Activated T-helper 17 cell treated with anti-CD3 and anti-CD28 coated beads, Interleukin-2, amount 50 U/mL, for 72 hours (primary cell): ENCODE measurements around the gene TMEM232. TPM values are rescaled to one million over a fixed set of nuclear protein-coding genes. Genes with fewer than 3 reads are reported as not detected.

Experiments used
- ATAC-seq: fragments of 150-1000 bp; cut with Tn5 transposase; replicated peaks from 2 replicates; pipeline ENCODE4 v1.10.0; 2021; ENCODE audit warnings: mild to moderate bottlenecking, moderate library complexity
- H3K27ac Mint-ChIP-seq: one replicate; pipeline ENCODE4 v1.8.0; 2022; ENCODE audit warnings: mixed read lengths
- H3K27me3 Mint-ChIP-seq: one replicate; pipeline ENCODE4 v1.8.0; 2022; ENCODE audit warnings: mixed read lengths
- H3K36me3 Mint-ChIP-seq: one replicate; pipeline ENCODE4 v1.8.0; 2022; ENCODE audit warnings: low read depth, mild to moderate bottlenecking, mixed read lengths
- H3K4me1 Mint-ChIP-seq: one replicate; pipeline ENCODE4 v1.8.0; 2022; ENCODE audit warnings: mixed read lengths
- H3K4me3 Mint-ChIP-seq: one replicate; pipeline ENCODE4 v1.8.0; 2022; ENCODE audit warnings: mild to moderate bottlenecking, mixed read lengths
- H3K9me3 Mint-ChIP-seq: one replicate; pipeline ENCODE4 v1.8.0; 2022; ENCODE audit warnings: mixed read lengths
- total RNA-seq, 2 donors: library from RNA; stranded (reverse); gene quantifications; one replicate each; pipeline ENCODE4 v1.2.3, GENCODE V29; 2022

TMEM232 gene
- total RNA-seq, 2 donors from 2014 or later, result 0.78 to 0.87 TPM

DNA sequence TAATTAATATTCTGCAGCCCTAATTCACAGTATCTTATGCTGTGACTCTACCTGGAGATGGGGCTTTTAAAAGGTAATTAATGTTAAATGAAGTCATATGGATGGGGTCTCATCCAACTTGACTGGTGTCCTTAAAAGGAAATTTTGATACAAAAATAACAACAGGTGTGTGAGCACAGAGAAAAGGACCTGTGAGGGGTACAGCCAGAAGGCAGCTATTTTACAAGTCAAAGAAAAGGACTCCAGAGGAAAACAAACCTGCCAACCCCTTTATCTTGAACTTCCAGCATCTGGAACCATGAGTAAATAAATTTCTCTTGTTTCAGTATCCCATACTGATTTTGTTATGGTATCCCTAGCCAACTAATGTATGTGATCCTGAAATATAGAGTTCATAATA, 250.3 kb downstream of the TMEM232 start:
- no peaks in the 10 kb centered on the region for H3K27me3 Mint-ChIP-seq
- H3K9me3 Mint-ChIP-seq, result peaks cover 12% of the 10 kb centered on the region
- no peaks in the 10 kb centered on the region for H3K36me3 Mint-ChIP-seq
- H3K4me1 Mint-ChIP-seq, result no peaks in the 10 kb centered on the region
- no peak overlapping the region for H3K4me3 Mint-ChIP-seq
- H3K27ac Mint-ChIP-seq, result no peak overlapping the region
- ATAC-seq, result no peak

DNA sequence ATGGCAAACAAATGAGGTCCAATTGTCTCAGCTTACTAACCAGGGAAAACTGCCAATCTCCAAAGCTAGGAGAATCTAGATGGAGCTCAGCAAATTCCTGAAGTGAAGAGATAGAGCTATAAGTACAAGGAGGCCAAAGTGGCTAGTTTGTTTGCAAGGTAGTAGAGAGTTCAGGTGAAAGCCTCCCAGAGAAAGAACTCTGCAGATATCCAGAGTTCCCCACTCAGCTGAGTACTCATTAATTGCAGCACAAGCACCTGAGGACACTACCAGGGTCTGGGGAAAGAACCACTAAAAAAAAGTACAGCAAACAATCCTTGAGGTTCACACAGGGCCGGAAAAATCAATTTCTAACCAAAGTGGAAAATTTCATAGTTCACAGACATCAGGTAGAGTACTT, 250.9 kb downstream of the TMEM232 start:
- H3K9me3 Mint-ChIP-seq, result peaks cover 18% of the 10 kb centered on the region
- no peaks in the 10 kb centered on the region for H3K36me3 Mint-ChIP-seq
- ATAC-seq, result no peak

DNA sequence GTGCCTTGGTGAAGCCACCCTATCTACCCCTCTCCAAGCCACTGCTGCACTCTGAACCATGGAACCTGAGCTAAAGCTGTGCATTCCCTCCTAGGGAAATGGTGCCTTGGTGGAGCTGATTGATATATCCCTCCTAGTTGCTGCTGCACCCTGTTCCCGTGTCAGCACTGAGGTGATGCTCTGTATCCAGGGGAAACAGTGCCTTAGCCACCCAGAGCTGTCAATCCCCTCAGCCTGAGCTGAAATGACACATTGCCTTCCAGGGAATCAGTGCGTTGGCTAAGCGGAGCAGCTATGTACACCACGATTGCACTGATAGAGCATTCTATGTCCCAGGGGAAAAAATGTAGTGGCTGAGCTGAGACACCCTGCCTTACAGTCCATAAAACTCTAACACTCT, 257.0 kb downstream of the TMEM232 start:
- H3K36me3 Mint-ChIP-seq, result no peaks in the 10 kb centered on the region
- no peak overlapping the region for H3K4me3 Mint-ChIP-seq
- ATAC-seq, result no peak
- H3K27ac Mint-ChIP-seq, result no peak overlapping the region
- H3K4me1 Mint-ChIP-seq, result no peaks in the 10 kb centered on the region
- peaks cover 18% of the 10 kb centered on the region for H3K9me3 Mint-ChIP-seq
- H3K27me3 Mint-ChIP-seq, result no peaks in the 10 kb centered on the region

More for the DNA sequence above, 250.9 kb downstream of the TMEM232 start:
- Mint-ChIP-seq H3K4me3 (no peak overlapping the region), H3K27ac (no peak overlapping the region), H3K4me1 (no peaks in the 10 kb centered on the region), H3K27me3 (no peaks in the 10 kb centered on the region)

DNA sequence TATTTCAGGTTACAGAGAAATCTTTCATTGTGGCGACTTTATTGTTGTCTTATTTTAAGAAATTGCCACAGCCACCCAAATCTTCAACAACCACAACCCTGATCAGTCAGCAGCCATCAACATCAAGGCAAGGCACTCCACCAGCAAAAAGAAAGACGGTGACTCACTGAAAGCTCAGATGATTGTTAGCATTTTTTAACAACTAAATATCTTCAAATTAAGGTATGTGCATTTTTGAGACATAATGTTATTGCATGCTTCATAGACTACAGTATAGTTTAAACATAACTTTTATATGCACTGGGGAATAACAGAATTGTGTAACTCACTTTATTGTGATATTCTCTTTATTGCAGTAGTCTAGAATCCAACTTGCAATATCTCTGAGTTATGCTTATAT, 263.4 kb downstream of the TMEM232 start:
- Mint-ChIP-seq H3K36me3 (no peaks in the 10 kb centered on the region), H3K4me3 (no peak overlapping the region), H3K27me3 (no peaks in the 10 kb centered on the region), H3K27ac (no peak overlapping the region), H3K9me3 (no peaks in the 10 kb centered on the region), H3K4me1 (no peaks in the 10 kb centered on the region)
- no peak for ATAC-seq

DNA sequence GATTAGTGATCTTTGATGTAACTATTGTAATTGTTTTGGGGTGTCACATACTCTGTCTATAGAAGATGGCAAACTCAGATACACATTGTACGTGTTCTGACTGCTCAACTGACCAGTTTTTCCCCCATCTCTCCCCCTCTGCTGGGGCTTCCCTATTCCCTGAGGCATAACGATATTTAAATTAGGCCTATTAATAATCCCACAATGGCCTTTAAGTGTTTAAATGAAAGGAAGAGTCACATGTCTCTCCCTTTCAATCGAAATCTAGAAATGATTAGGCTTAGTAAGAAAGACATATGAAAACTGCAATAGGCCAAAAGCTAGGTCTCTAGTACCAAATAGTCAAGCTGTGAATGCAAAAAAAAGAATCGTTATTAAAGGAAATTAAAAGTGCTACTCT, 265.6 kb downstream of the TMEM232 start:
- no peaks in the 10 kb centered on the region for H3K27me3 Mint-ChIP-seq
- H3K9me3 Mint-ChIP-seq, result no peaks in the 10 kb centered on the region
- no peak overlapping the region for H3K4me3 Mint-ChIP-seq
- no peak overlapping the region for H3K27ac Mint-ChIP-seq
- no peaks in the 10 kb centered on the region for H3K4me1 Mint-ChIP-seq
- no peak for ATAC-seq
- no peaks in the 10 kb centered on the region for H3K36me3 Mint-ChIP-seq

DNA sequence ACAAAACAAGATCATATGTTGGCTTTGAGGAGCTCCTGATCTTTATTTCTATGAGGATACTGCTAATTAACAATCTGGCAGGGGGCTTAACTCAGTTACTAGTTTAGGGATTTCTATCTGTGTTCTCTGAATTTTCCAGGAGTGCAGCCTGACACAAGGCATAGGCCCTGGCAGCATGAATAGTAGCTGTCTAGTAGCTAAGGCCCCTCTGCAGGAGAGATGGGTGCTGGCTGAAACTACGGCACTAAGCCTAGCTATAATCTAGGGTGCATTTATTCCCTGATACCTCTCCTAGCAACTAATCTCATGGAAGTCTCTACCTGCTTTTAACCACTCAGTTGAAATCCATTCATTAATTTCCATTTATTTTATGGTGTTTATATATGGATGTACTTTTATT, 268.2 kb downstream of the TMEM232 start:
- no peak overlapping the region for H3K27ac Mint-ChIP-seq
- no peaks in the 10 kb centered on the region for H3K9me3 Mint-ChIP-seq
- H3K36me3 Mint-ChIP-seq, result no peaks in the 10 kb centered on the region
- no peaks in the 10 kb centered on the region for H3K27me3 Mint-ChIP-seq
- H3K4me1 Mint-ChIP-seq, result no peaks in the 10 kb centered on the region
- no peak overlapping the region for H3K4me3 Mint-ChIP-seq
- no peak for ATAC-seq

DNA sequence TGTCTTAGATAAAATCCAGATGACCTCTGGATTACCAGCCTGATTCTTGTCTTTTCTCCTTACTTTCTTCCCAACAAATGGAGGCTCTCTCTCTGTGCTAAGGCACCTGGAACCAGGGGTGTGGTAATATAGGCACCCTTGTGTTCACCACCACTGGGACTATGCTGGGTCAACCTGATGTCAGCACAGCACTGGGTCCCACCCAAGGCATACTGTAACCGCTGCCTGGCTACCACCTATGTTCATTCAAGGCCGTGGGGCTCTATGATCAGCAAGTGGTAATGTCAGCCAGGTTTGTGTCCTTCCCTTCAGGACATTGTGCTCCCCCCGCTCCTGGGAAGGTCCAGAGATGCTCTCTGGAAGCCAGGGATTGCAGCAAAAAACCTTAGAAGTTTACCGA, 283.6 kb downstream of the TMEM232 start:
- Mint-ChIP-seq H3K36me3 (no peaks in the 10 kb centered on the region), H3K9me3 (peaks cover 4% of the 10 kb centered on the region), H3K27me3 (no peaks in the 10 kb centered on the region), H3K4me3 (no peak overlapping the region), H3K27ac (no peak overlapping the region), H3K4me1 (no peaks in the 10 kb centered on the region)
- ATAC-seq, result no peak

DNA sequence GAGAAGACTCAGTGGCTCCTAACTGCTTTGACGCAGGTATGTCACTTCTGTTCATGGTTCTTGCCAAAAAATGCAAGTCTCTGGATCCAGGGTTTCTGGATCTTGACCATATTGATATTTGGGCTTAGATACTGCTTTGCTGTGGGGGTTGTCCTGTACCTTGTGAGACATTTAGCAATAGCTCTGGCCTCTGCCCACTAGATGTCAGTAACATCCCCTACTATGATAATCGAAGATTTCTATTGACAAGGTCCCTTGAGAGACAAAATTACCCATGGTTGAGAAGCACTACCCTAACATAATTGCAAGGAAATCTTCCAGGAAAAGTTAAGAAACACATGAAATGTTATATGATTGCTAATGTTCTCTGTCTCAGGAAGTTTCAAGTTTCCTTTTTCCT, 285.4 kb downstream of the TMEM232 start:
- Mint-ChIP-seq H3K27me3 (no peaks in the 10 kb centered on the region), H3K27ac (no peak overlapping the region), H3K4me3 (no peak overlapping the region), H3K36me3 (no peaks in the 10 kb centered on the region), H3K9me3 (peaks cover 4% of the 10 kb centered on the region), H3K4me1 (no peaks in the 10 kb centered on the region)
- ATAC-seq, result no peak

DNA sequence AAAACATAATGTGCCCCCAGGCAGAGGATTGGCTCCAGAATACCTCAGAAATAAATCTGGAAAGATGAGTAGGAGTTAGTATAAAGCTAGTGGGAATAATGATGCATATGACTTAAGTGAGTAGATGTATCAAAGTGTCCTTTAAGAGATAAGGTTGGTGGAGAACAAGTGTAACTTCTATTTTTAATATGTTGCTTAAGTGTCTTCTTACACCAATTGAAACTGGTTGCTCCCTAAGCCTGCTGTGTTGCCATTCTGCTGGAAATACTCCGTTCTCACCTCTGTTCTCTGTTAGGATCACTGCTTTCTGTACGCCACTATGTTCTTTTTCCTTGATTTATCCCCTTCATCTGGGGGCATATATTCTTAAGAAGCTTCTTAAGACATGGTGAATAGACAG, 286.4 kb downstream of the TMEM232 start:
- Mint-ChIP-seq H3K9me3 (peaks cover 4% of the 10 kb centered on the region), H3K4me1 (no peaks in the 10 kb centered on the region), H3K27me3 (no peaks in the 10 kb centered on the region)

DNA sequence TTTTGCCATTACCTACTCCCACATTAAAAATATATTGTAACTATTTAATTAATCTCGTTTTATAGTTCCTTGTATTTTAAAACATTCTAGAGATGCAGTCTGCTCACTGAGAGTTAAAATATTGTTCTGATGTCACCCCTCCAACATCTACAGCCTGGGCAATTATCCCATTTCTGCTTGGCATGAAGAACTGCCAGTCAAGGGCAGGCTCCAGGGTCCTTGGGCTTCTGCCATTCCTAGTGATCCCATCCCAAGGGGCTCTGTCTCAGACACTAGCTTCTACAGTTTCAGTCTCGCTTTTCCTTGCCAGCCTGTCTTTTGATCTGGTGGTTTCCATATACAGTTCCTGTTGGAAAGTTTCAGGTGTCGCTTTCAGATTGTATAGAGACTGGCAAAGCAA, 287.2 kb downstream of the TMEM232 start:
- Mint-ChIP-seq H3K36me3 (no peaks in the 10 kb centered on the region), H3K27ac (no peak overlapping the region), H3K4me1 (no peaks in the 10 kb centered on the region), H3K9me3 (no peaks in the 10 kb centered on the region), H3K27me3 (no peaks in the 10 kb centered on the region), H3K4me3 (no peak overlapping the region)
- ATAC-seq, result no peak

More for the DNA sequence above, 286.4 kb downstream of the TMEM232 start:
- no peak for ATAC-seq
- Mint-ChIP-seq H3K36me3 (no peaks in the 10 kb centered on the region), H3K4me3 (no peak overlapping the region), H3K27ac (no peak overlapping the region)

DNA sequence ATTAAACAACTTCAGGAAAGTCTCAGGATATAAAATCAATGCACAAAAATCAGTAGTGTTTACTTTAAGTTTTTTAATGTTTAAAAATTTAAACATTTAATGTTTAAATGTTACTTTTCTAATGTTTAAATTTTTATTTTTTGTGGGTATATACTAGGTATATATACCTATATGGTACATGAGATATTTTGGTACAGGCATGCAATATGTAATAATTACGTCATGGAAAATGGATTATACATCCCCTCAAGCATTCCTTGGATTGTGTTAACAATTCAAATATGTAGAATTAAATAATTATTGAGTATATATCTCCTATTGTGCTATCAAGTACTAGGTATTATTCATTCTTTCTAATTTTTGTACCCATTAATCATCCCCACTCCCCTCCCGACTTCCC, 291.3 kb downstream of the TMEM232 start:
- ATAC-seq, result no peak
- H3K27ac Mint-ChIP-seq, result no peak overlapping the region
- H3K27me3 Mint-ChIP-seq, result no peaks in the 10 kb centered on the region

DNA sequence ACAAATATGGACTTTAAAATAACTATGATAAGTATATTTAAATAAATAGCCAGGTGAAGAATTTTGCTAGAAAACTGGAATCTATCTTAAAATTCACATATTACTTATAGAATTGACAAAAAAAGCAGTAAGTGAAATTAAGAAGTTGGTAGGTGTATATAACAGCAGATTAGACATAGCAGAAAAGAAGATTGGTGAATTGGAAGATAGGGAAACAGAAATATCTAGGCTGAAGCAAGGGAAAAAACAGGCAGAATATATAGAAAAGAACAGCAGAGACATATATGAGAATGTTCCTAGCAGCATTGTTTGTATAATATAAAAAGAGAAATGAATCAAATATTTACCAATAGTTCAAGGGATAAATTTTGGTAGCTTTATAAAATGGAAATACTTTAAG, 294.9 kb downstream of the TMEM232 start:
- no peak for ATAC-seq
- Mint-ChIP-seq H3K36me3 (no peaks in the 10 kb centered on the region), H3K27ac (no peak overlapping the region), H3K27me3 (peaks cover 3% of the 10 kb centered on the region), H3K4me3 (no peak overlapping the region), H3K9me3 (no peaks in the 10 kb centered on the region), H3K4me1 (no peaks in the 10 kb centered on the region)

More for the DNA sequence above, 291.3 kb downstream of the TMEM232 start:
- H3K4me1 Mint-ChIP-seq, result no peaks in the 10 kb centered on the region
- no peaks in the 10 kb centered on the region for H3K36me3 Mint-ChIP-seq
- H3K9me3 Mint-ChIP-seq, result no peaks in the 10 kb centered on the region
- H3K4me3 Mint-ChIP-seq, result no peak overlapping the region

DNA sequence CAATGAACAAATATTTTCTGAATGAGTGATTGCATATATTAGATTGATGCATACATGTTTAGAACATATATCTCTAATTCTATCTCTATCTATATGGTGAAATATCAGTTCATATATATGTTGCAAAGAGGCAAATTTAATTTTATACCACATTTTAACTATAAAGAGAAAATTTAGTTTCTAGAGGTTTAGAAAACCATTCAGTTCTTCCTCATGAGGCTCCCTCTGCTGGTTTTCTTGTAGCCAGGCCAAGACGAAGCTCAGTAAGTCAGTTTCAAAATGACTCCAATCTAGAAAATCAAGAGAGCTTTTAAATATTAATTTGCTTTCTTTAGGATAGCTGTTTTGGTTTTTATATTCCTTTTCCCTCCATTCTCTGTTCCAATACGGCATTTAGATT, 312.1 kb downstream of the TMEM232 start:
- no peak overlapping the region for H3K4me3 Mint-ChIP-seq
- ATAC-seq, result no peak
- no peak overlapping the region for H3K27ac Mint-ChIP-seq

DNA sequence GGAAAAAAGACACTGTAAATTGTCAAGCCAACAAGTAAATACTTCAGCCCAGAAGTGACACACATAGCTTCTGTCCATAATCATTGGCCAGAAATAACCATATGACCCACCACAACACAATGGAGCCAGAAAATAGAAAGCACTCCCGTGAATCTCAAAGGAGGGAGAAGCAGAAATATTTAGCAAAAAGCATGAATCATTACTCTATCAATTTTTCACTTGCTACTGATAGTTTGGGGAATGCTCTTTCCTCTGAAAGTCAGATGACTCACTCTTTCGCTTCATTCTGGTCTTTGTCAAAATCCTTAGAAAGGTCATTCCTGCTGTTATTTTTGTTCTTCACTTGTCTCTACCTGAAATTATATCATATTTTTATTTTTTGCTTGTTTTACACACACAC, 312.6 kb downstream of the TMEM232 start:
- Mint-ChIP-seq H3K9me3 (no peaks in the 10 kb centered on the region), H3K36me3 (no peaks in the 10 kb centered on the region), H3K4me1 (no peaks in the 10 kb centered on the region), H3K4me3 (no peak overlapping the region), H3K27me3 (no peaks in the 10 kb centered on the region), H3K27ac (no peak overlapping the region)
- no peak for ATAC-seq

More for the DNA sequence above, 312.1 kb downstream of the TMEM232 start:
- H3K36me3 Mint-ChIP-seq, result no peaks in the 10 kb centered on the region
- H3K9me3 Mint-ChIP-seq, result no peaks in the 10 kb centered on the region
- H3K4me1 Mint-ChIP-seq, result no peaks in the 10 kb centered on the region
- no peaks in the 10 kb centered on the region for H3K27me3 Mint-ChIP-seq

DNA sequence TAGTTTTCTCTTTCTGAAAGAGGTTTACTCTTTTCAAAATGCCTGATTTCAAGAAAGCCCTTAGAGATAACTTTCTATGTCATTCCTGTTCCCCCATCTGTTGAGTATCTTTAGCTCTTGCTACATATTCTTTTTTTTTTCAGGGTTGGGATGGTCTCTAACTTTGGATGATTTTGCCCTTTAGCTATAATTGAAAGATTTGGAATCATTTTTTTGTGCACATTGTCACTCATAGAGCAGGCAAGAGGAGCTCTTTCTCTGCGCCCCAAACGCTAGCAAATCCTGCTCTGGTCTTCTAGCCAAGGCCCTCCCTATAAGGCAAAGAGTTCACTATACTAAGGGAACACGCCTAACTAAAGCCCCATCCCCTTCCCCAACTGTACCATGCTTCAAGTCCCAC, 316.9 kb downstream of the TMEM232 start:
- no peak overlapping the region for H3K4me3 Mint-ChIP-seq
- no peaks in the 10 kb centered on the region for H3K9me3 Mint-ChIP-seq
- no peaks in the 10 kb centered on the region for H3K4me1 Mint-ChIP-seq
- no peaks in the 10 kb centered on the region for H3K27me3 Mint-ChIP-seq
- no peaks in the 10 kb centered on the region for H3K36me3 Mint-ChIP-seq
- no peak for ATAC-seq
- no peak overlapping the region for H3K27ac Mint-ChIP-seq

DNA sequence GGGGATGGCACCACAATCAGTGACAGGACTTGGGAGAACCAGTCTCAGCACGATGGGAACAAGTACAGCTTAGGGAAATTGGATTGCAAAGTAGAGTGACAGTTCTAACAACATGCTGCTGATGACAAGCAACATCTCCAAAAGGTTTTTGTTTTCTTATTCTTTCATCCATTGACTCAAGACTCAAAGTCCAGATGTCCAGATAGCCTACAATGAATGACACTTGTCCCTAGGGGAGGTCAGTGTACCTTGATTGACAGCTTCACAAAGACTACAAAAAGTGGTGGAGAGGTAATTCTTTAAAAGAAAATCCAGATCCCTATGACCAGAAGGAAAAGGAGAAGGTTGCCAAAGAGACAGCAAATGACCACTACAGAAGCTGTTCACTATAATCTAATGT, 323.9 kb downstream of the TMEM232 start:
- no peak overlapping the region for H3K4me3 Mint-ChIP-seq
- ATAC-seq, result no peak
- H3K9me3 Mint-ChIP-seq, result no peaks in the 10 kb centered on the region
- H3K36me3 Mint-ChIP-seq, result no peaks in the 10 kb centered on the region
- no peaks in the 10 kb centered on the region for H3K4me1 Mint-ChIP-seq
- no peaks in the 10 kb centered on the region for H3K27me3 Mint-ChIP-seq
- H3K27ac Mint-ChIP-seq, result no peak overlapping the region
